T-cell (primary cell): Measurements from ENCODE around the gene SPPL3. TPM values are rescaled to one million over a fixed set of nuclear protein-coding genes. Genes with fewer than 3 reads are reported as not detected.

Experiments used
- ATAC-seq, 4 experiments: fragments of 200-7000 bp in 3 of 4; fragments of 150-1000 bp in 1 of 4; cut with Tn5 transposase; replicated peaks in 1 of 4; 1 replicate in 3 of 4; 2 replicates in 1 of 4; pipeline ENCODE4 v1.10.0; 2021; ENCODE audit warnings: moderate library complexity in 3 of 4, mild to moderate bottlenecking in 2 of 4, moderate number of reproducible peaks in 1 of 4
- CTCF ChIA-PET, 2 donors: fragments of 300-600 bp; sonication (Branson Sonifier 250); formaldehyde crosslinking; loops; one replicate each; lab custom pipeline; 2022; ENCODE audit warnings: antibody characterized with exemption in 2 of 2; lab: Charles Lee
- POLR2A ChIA-PET, 2 donors: fragments of 300-600 bp; sonication (Branson Sonifier 250); formaldehyde crosslinking; loops; one replicate each; lab custom pipeline; 2022; ENCODE audit warnings: antibody characterized with exemption in 2 of 2; lab: Charles Lee
- DNase-seq, 35 experiments: peaks; one replicate each; pipeline versions ENCODE4 v3.0.0 to v3.0.0-alpha.2; 2013 to 2023
- H3K27ac ChIP-seq: one replicate; pipeline ENCODE4 v1.5.1; 2013; ENCODE audit warnings: low read length
- H3K27me3 ChIP-seq, 2 experiments: replicated peaks in 1 of 2; 1 replicate in 1 of 2; 2 replicates in 1 of 2; pipeline versions ENCODE4 v1.6.1 to v1.7.0; 2013; ENCODE audit warnings: low read length in 1 of 2, mixed read lengths in 1 of 2; ENCODE audit not compliant: control insufficient read depth in 2 of 2, insufficient read depth in 2 of 2; ENCODE audit errors: extremely low read depth in 1 of 2
- H3K36me3 ChIP-seq, 2 donors: 1 replicate in 1 of 2; 2 replicates in 1 of 2; pipeline versions ENCODE4 v1.6.1 to v1.7.0; 2013; ENCODE audit warnings: low read length in 1 of 2; ENCODE audit not compliant: control insufficient read depth in 2 of 2, insufficient read depth in 1 of 2; ENCODE audit errors: extremely low read depth in 1 of 2
- H3K4me1 ChIP-seq, 2 experiments: 1 replicate in 1 of 2; 2 replicates in 1 of 2; pipeline versions ENCODE4 v1.6.1 to v1.7.0; 2013; ENCODE audit warnings: low read length in 2 of 2, mixed read lengths in 1 of 2; ENCODE audit not compliant: insufficient read depth in 2 of 2, control insufficient read depth in 1 of 2; ENCODE audit errors: extremely low read depth in 1 of 2
- H3K4me3 ChIP-seq, 2 donors: 1 replicate in 1 of 2; 2 replicates in 1 of 2; pipeline versions ENCODE4 v1.5.1 to v1.7.0; 2013; ENCODE audit warnings: mild to moderate bottlenecking in 2 of 2, low read length in 1 of 2, moderate library complexity in 1 of 2; ENCODE audit not compliant: control insufficient read depth in 1 of 2; ENCODE audit errors: extremely low read depth in 1 of 2
- H3K9me3 ChIP-seq: 2 replicates; pipeline ENCODE4 v1.7.0; 2013
- H3K27ac Mint-ChIP-seq, 2 donors: one replicate each; pipeline ENCODE4 v1.8.0; 2020 to 2021; ENCODE audit warnings: mild to moderate bottlenecking in 2 of 2, mixed read lengths in 2 of 2
- H3K27me3 Mint-ChIP-seq, 2 donors: one replicate each; pipeline ENCODE4 v1.8.0; 2021 to 2022; ENCODE audit warnings: mixed read lengths in 2 of 2
- H3K36me3 Mint-ChIP-seq: one replicate; pipeline ENCODE4 v1.8.0; 2021; ENCODE audit warnings: mixed read lengths
- H3K4me1 Mint-ChIP-seq, 3 donors: one replicate each; pipeline ENCODE4 v1.8.0; 2020 to 2022; ENCODE audit warnings: mixed read lengths in 3 of 3, mild to moderate bottlenecking in 1 of 3
- H3K4me3 Mint-ChIP-seq, 3 donors: one replicate each; pipeline ENCODE4 v1.8.0; 2020 to 2022; ENCODE audit warnings: mild to moderate bottlenecking in 3 of 3, mixed read lengths in 3 of 3, moderate library complexity in 3 of 3
- H3K9me3 Mint-ChIP-seq, 3 donors: one replicate each; pipeline ENCODE4 v1.8.0; 2020 to 2022; ENCODE audit warnings: mixed read lengths in 3 of 3
- WGBS: methylation state at CpG from one replicate; pipeline ENCODE4 v1.1.5; 2013; ENCODE audit warnings: missing lambda C conversion rate; ENCODE audit not compliant: insufficient coverage; 5-methylcytosine and 5-hydroxymethylcytosine counted together
- total RNA-seq, 35 experiments: library from RNA in 6 of 35; stranded (reverse) in 6 of 35; fragments of 120-200 nt in 1 of 35; gene quantifications; one replicate each; pipeline versions ENCODE4 v1.2.1 to v1.2.4 and lab custom pipeline; 2013 to 2026

The SPPL3 gene
- total RNA-seq, 5 donors from 2014 or later (not counting 1 experiment from before 2014, with no cell fraction given) = 36.5 to 46.6 (median 41.8) TPM

DNA sequence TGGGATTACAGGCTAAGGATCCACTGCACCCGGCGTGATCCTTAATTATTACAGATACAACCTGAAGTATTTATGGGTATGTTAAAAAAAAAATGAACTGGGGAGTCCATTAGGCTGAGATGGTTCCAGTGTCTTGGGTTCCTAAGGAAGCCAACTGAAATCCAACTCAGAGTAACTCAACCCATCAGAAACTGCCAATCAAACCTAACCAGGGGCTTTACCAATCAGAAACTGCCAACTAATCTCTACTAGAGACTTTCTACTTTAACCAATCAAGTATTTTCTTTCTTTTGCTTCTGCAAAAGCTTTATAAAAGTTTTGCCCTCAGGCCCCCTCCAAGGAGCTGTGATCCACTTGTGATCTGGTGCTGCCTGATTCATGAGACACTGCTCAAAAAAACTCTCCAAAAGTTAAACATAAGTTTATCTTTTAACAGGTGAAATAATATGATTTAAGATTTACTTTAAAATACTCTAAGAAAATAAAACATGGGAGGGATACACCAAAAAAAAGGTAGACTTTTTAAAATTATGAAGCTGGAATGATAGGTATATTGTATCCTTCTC lies 90.5 kb downstream of the SPPL3 start:
- ChIA-PET POLR2A (no interaction called here), CTCF (no interaction called here)
- no peak for DNase-seq
- WGBS = no CpG with 5 or more reads among the region's 2 CpGs
- H3K27me3 ChIP-seq = no peaks in the 10 kb centered on the region
- no peak overlapping the region for H3K27ac ChIP-seq
- no peaks in the 10 kb centered on the region for H3K9me3 ChIP-seq
- no peak overlapping the region for H3K27ac Mint-ChIP-seq
- H3K4me1 ChIP-seq = no peaks in the 10 kb centered on the region
- no peak overlapping the region for H3K4me3 ChIP-seq
- H3K4me3 Mint-ChIP-seq = no peak overlapping the region
- H3K36me3 Mint-ChIP-seq = peaks cover 17% of the 10 kb centered on the region
- H3K4me1 Mint-ChIP-seq = peaks cover 33 to 45% (median 44%) of the 10 kb centered on the region in 3 donors
- no peaks in the 10 kb centered on the region for H3K9me3 Mint-ChIP-seq
- no peak for ATAC-seq
- peaks cover 0 to 5% of the 10 kb centered on the region in 2 donors for H3K36me3 ChIP-seq
- H3K27me3 Mint-ChIP-seq = no peaks in the 10 kb centered on the region

DNA sequence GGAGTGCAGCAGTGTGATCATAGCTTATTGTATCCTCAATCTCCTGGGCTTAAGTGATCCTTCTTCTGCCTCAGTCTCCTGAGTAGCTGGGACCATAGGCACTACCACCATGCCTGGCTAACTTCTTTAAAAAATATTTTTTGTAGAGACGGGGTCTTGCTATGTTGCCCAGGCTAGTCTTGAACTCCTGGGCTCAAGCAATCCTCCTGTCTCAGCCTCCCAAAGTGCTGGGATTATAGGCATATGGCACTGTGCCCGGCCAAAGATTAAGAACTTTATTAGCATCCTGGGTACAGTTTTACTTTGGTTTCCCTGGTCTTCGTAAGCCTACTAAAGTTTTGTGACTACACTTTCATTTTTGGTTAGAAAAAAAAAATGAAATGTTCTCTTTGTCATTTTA lies 94.1 kb downstream of the SPPL3 start:
- H3K27ac ChIP-seq = no peak overlapping the region
- H3K36me3 ChIP-seq = peaks cover 6 to 9% of the 10 kb centered on the region in 2 donors
- POLR2A ChIA-PET = no interaction called here
- 100% methylated on average over 3 of the region's 3 CpGs for WGBS
- no peaks in the 10 kb centered on the region for H3K9me3 ChIP-seq
- ATAC-seq = no peak
- Mint-ChIP-seq H3K9me3 (no peaks in the 10 kb centered on the region), H3K27ac (no peak overlapping the region), H3K36me3 (peaks cover 23% of the 10 kb centered on the region), H3K4me3 (no peak overlapping the region), H3K4me1 (peaks cover 21 to 29% (median 27%) of the 10 kb centered on the region in 3 donors), H3K27me3 (no peaks in the 10 kb centered on the region)
- DNase-seq = no peak
- H3K27me3 ChIP-seq = no peaks in the 10 kb centered on the region
- no peak overlapping the region for H3K4me3 ChIP-seq
- CTCF ChIA-PET = no interaction called here
- H3K4me1 ChIP-seq = no peaks in the 10 kb centered on the region

GRCh38 chr12:120804428-120804827 lies 99.7 kb downstream of the SPPL3 start:
- Histone ChIP-seq H3K27ac (no peak overlapping the region), H3K4me3 (no peak overlapping the region), H3K27me3 (no peaks in the 10 kb centered on the region), H3K4me1 (peaks cover 0 to 8% of the 10 kb centered on the region in 2 experiments), H3K9me3 (no peaks in the 10 kb centered on the region), H3K36me3 (peaks cover 4 to 6% of the 10 kb centered on the region in 2 donors)
- H3K4me3 Mint-ChIP-seq = no peak overlapping the region
- H3K36me3 Mint-ChIP-seq = peaks cover 22% of the 10 kb centered on the region
- H3K4me1 Mint-ChIP-seq = peaks cover 41 to 50% (median 45%) of the 10 kb centered on the region in 3 donors
- no peaks in the 10 kb centered on the region for H3K9me3 Mint-ChIP-seq
- ChIA-PET POLR2A (no interaction called here), CTCF (no interaction called here)
- no peaks in the 10 kb centered on the region for H3K27me3 Mint-ChIP-seq
- H3K27ac Mint-ChIP-seq = no peak overlapping the region
- ATAC-seq (no peak), DNase-seq (no peak)

- H3K27me3 ChIP-seq = no peaks in the 10 kb centered on the region
- ChIA-PET POLR2A (no interaction called here), CTCF (interaction anchor here in 1 of 2 donors (0.5 kb wide), 1 partner anchor 146 kb away, joined by 9 read pairs; no protein-coding TSS in a partner anchor)
- H3K4me1 ChIP-seq = peaks cover 0 to 8% of the 10 kb centered on the region in 2 experiments
- peaks cover 0 to 3% of the 10 kb centered on the region in 2 donors for H3K36me3 ChIP-seq
- H3K9me3 Mint-ChIP-seq = peaks cover 0 to 9% (median 8%) of the 10 kb centered on the region in 3 donors
- no peaks in the 10 kb centered on the region for H3K9me3 ChIP-seq
- H3K27me3 Mint-ChIP-seq = no peaks in the 10 kb centered on the region
- ATAC-seq (no peak), DNase-seq (no peak)
- H3K27ac Mint-ChIP-seq = no peak overlapping the region
- H3K4me1 Mint-ChIP-seq = peaks cover 45 to 64% (median 62%) of the 10 kb centered on the region in 3 donors
- no peak overlapping the region for H3K27ac ChIP-seq
- WGBS = 100% methylated on average over 1 of the region's 2 CpGs
- no peak overlapping the region for H3K4me3 Mint-ChIP-seq
- peaks cover 38% of the 10 kb centered on the region for H3K36me3 Mint-ChIP-seq
- no peak overlapping the region for H3K4me3 ChIP-seq
Observed at GRCh38 chr12:120801146-120801545, 103.0 kb downstream of the SPPL3 start.

- H3K4me3 Mint-ChIP-seq = no peak overlapping the region
- peaks cover 3 to 12% (median 12%) of the 10 kb centered on the region in 3 donors for H3K9me3 Mint-ChIP-seq
- peaks cover 43% of the 10 kb centered on the region for H3K36me3 Mint-ChIP-seq
- no peak overlapping the region for H3K27ac ChIP-seq
- ATAC-seq = no peak
- no peaks in the 10 kb centered on the region for H3K9me3 ChIP-seq
- H3K27me3 ChIP-seq = no peaks in the 10 kb centered on the region
- peaks cover 0 to 8% of the 10 kb centered on the region in 2 experiments for H3K4me1 ChIP-seq
- H3K4me3 ChIP-seq = no peak overlapping the region
- peak overlapping the region; percentile 14 to 16 for H3K27ac Mint-ChIP-seq
- ChIA-PET POLR2A (no interaction called here), CTCF (no interaction called here)
- peaks cover 0 to 3% of the 10 kb centered on the region in 2 donors for H3K36me3 ChIP-seq
- peaks cover 45 to 64% (median 62%) of the 10 kb centered on the region in 3 donors for H3K4me1 Mint-ChIP-seq
- no peak for DNase-seq
- H3K27me3 Mint-ChIP-seq = no peaks in the 10 kb centered on the region
Observed at GRCh38 chr12:120800665-120801064, 103.5 kb downstream of the SPPL3 start.

GRCh38 chr12:120799243-120800045 lies 104.7 kb downstream of the SPPL3 start:
- Mint-ChIP-seq H3K9me3 (peaks cover 12 to 23% (median 15%) of the 10 kb centered on the region in 3 donors), H3K4me1 (peaks cover 49 to 62% (median 58%) of the 10 kb centered on the region in 3 donors), H3K27me3 (no peaks in the 10 kb centered on the region), H3K4me3 (no peak overlapping the region), H3K27ac (no peak overlapping the region), H3K36me3 (peaks cover 48% of the 10 kb centered on the region)
- H3K9me3 ChIP-seq = no peaks in the 10 kb centered on the region
- ChIA-PET CTCF (no interaction called here), POLR2A (interaction anchor here in 1 of 2 donors (0.6 kb wide), 2 partner anchors 37 to 382 kb away, joined by 3 read pairs; no protein-coding TSS in a partner anchor)
- no peak for DNase-seq
- 84% methylated on average over 2 of the region's 3 CpGs for WGBS
- ATAC-seq = no peak
- no peak overlapping the region for H3K27ac ChIP-seq
- H3K4me1 ChIP-seq = peaks cover 0 to 8% of the 10 kb centered on the region in 2 experiments
- peaks cover 0 to 3% of the 10 kb centered on the region in 2 donors for H3K36me3 ChIP-seq
- no peak overlapping the region for H3K4me3 ChIP-seq
- H3K27me3 ChIP-seq = no peaks in the 10 kb centered on the region
